HCT116 (cell line): Measurements from ENCODE around the gene ARHGAP42. TPM values are rescaled to one million over a fixed set of nuclear protein-coding genes. Genes with fewer than 3 reads are reported as not detected.

ENCODE experiments used
- ATAC-seq: fragments of 200-7000 bp; cut with Tn5 transposase; 2 replicates; pipeline ENCODE4 v1.9.1; 2020; ENCODE audit warnings: mild to moderate bottlenecking, moderate library complexity
- BruUV-seq: library from RNA; stranded (reverse); fragments of 400-500 nt; replicated peaks from 2 replicates; lab custom pipeline; 2021; lab: Mats Ljungman, UMichigan
- CTCF ChIA-PET: fragments of 300-600 bp; sonication (Branson Sonifier 250); formaldehyde crosslinking; loops from one replicate; lab custom pipeline; 2021; ENCODE audit warnings: antibody characterized with exemption; lab: Charles Lee
- POLR2A ChIA-PET: fragments of 300-600, 350-600 bp; sonication (Branson Sonifier 250); formaldehyde crosslinking; loops from one replicate; lab custom pipeline; 2021; ENCODE audit warnings: antibody characterized with exemption; lab: Charles Lee
- RAD21 ChIA-PET, 2 experiments: fragments of 300-600 bp; sonication (Branson Sonifier 250); formaldehyde crosslinking; loops; one replicate each; lab custom pipeline; 2023; ENCODE audit warnings: low total read pairs in 2 of 2; ENCODE audit not compliant: uncharacterized antibody in 2 of 2, unreplicated experiment in 2 of 2, low non-redundant PET in 1 of 2; lab: Charles Lee
- DNase-seq: peaks from one replicate; pipeline ENCODE4 v3.0.0-alpha.2; 2010; ENCODE audit warnings: low read depth, low spot score
- H2AFZ ChIP-seq: fragments of 200-600 bp; shearing (Covaris generic), sonication (generic); 2 replicates; pipeline ENCODE4 v1.6.1; 2017; ENCODE audit warnings: low read depth, mixed run types, mixed read lengths, antibody characterized with exemption, low read length; ENCODE audit not compliant: poor library complexity, severe bottlenecking
- H3K27ac ChIP-seq: 2 replicates; pipeline ENCODE4 v1.5.1; 2012; ENCODE audit warnings: low read depth, low read length
- H3K27me3 ChIP-seq: fragments of 200-600 bp; sonication (generic); 2 replicates; pipeline ENCODE4 v1.6.1; 2016; ENCODE audit warnings: mixed run types, low read length, mixed read lengths; ENCODE audit not compliant: insufficient read depth
- H3K36me3 ChIP-seq, 2 experiments: fragments of 200-500 bp in 1 of 2; fragments of 200-600 bp in 1 of 2; sonication (Bioruptor generic) in 1 of 2; sonication (generic) in 1 of 2; 2 replicates each; pipeline versions ENCODE4 v1.5.1 to v1.6.1; 2014 to 2016; ENCODE audit warnings: low read length in 2 of 2, inconsistent platforms in 1 of 2, mixed read lengths in 1 of 2, mixed run types in 1 of 2; ENCODE audit not compliant: insufficient read depth in 2 of 2, control insufficient read depth in 1 of 2
- H3K4me1 ChIP-seq, 2 experiments: fragments of 200-600 bp in 1 of 2; sonication (generic) in 1 of 2; 2 replicates each; pipeline versions ENCODE4 v1.5.1 to v1.6.1; 2012 to 2017; ENCODE audit warnings: low read length in 2 of 2, inconsistent platforms in 1 of 2, mild to moderate bottlenecking in 1 of 2, mixed read lengths in 1 of 2, mixed run types in 1 of 2, moderate library complexity in 1 of 2; ENCODE audit not compliant: insufficient read depth in 2 of 2, control insufficient read depth in 1 of 2
- H3K4me2 ChIP-seq: fragments of 200-600 bp; sonication (generic); 2 replicates; pipeline ENCODE4 v1.6.1; 2017; ENCODE audit warnings: mixed run types, low read length, mixed read lengths
- H3K4me3 ChIP-seq, 2 experiments: fragments of 200-600 bp in 1 of 2; sonication (generic) in 1 of 2; replicated peaks in 1 of 2; 2 replicates each; pipeline ENCODE4 v1.5.1; 2011 to 2016; ENCODE audit warnings: low read length in 2 of 2, control low read depth in 1 of 2, low read depth in 1 of 2, mild to moderate bottlenecking in 1 of 2, mixed read lengths in 1 of 2, mixed run types in 1 of 2
- H3K79me2 ChIP-seq: fragments of 200-600 bp; sonication (generic); 2 replicates; pipeline ENCODE4 v1.6.1; 2017; ENCODE audit warnings: mild to moderate bottlenecking, mixed run types, low read length, moderate library complexity, mixed read lengths; ENCODE audit not compliant: insufficient read depth
- H3K9ac ChIP-seq: fragments of 200-600 bp; sonication (generic); 2 replicates; pipeline ENCODE4 v1.6.1; 2016; ENCODE audit warnings: low read length, mixed read lengths
- H3K9me2 ChIP-seq: fragments of 200-600 bp; sonication (generic), shearing (Covaris generic); 2 replicates; pipeline ENCODE4 v1.6.1; 2017; ENCODE audit warnings: mixed run types, mild to moderate bottlenecking, moderate library complexity; ENCODE audit not compliant: insufficient read depth
- H3K9me3 ChIP-seq, 2 experiments: fragments of 200-500 bp in 1 of 2; fragments of 200-600 bp in 1 of 2; sonication (Bioruptor generic) in 1 of 2; sonication (generic) in 1 of 2; 2 replicates each; pipeline ENCODE4 v1.6.1; 2014 to 2017; ENCODE audit warnings: low read length in 2 of 2, mixed read lengths in 2 of 2, inconsistent platforms in 1 of 2, low read depth in 1 of 2, mild to moderate bottlenecking in 1 of 2, mixed run types in 1 of 2, moderate library complexity in 1 of 2; ENCODE audit not compliant: control insufficient read depth in 1 of 2, insufficient read depth in 1 of 2
- H4K20me1 ChIP-seq: fragments of 200-600 bp; sonication (generic), shearing (Covaris generic); 2 replicates; pipeline ENCODE4 v1.6.1; 2017; ENCODE audit warnings: mixed run types, mild to moderate bottlenecking, moderate library complexity; ENCODE audit not compliant: insufficient read depth
- CEBPB ChIP-seq: IDR thresholded peaks from 2 replicates; pipeline ENCODE4 v1.6.1; 2012; ENCODE audit warnings: low read depth
- EZH2 ChIP-seq: fragments of 200-600 bp; sonication (generic); IDR thresholded peaks from 2 replicates; pipeline ENCODE4 v1.6.1; 2017; ENCODE audit warnings: antibody characterized with exemption, mixed run types
- JUND ChIP-seq: IDR thresholded peaks from 2 replicates; pipeline ENCODE4 v1.6.1; 2012
- POLR2AphosphoS5 ChIP-seq: IDR thresholded peaks from 2 replicates; pipeline ENCODE4 v1.6.1; 2011; ENCODE audit warnings: mild to moderate bottlenecking, low read depth, low read length, moderate library complexity
- SIN3A ChIP-seq: IDR thresholded peaks from 2 replicates; pipeline ENCODE4 v1.6.1; 2012; ENCODE audit warnings: low read depth
- SP1 ChIP-seq: IDR thresholded peaks from 2 replicates; pipeline ENCODE4 v1.6.1; 2012; ENCODE audit warnings: low read depth
- SRF ChIP-seq: IDR thresholded peaks from 2 replicates; pipeline ENCODE4 v1.6.1; 2012; ENCODE audit warnings: low read depth
- ZFX ChIP-seq: fragments of 450-650 bp; IDR thresholded peaks from 2 replicates; pipeline ENCODE4 v1.6.1; 2017
- ZNF274 ChIP-seq: fragments of 200-500 bp; sonication (Bioruptor generic); IDR thresholded peaks from 2 replicates; pipeline ENCODE4 v1.6.1; 2014; ENCODE audit warnings: mild to moderate bottlenecking, low read depth, low read length, inconsistent platforms
- intact Hi-C: fragments of 100-400 bp; cut with micrococcal nuclease; formaldehyde crosslinking; loops from 2 replicates; pipeline ENCODE4 v1.10.0; 2022
- total RNA-seq: library from RNA; stranded (reverse); gene quantifications from one replicate; pipeline ENCODE4 v1.2.1, GENCODE V29; 2021; ENCODE audit not compliant: unreplicated experiment
- TF ChIP-seq, protein P1 (sequence below): IDR thresholded peaks from 2 replicates; pipeline ENCODE4 v1.6.1; 2012
- TF ChIP-seq, protein P2 (sequence below): IDR thresholded peaks from 2 replicates; pipeline ENCODE4 v1.6.1; 2012; ENCODE audit warnings: low read depth
- TF ChIP-seq, protein P3 (sequence below), 3 experiments: fragments of 200-600 bp in 1 of 3; sonication (generic) in 1 of 3; IDR thresholded peaks in 2 of 3; conservative IDR thresholded peaks in 1 of 3; 2 replicates each; pipeline ENCODE4 v1.5.1; 2012 to 2017; ENCODE audit warnings: low read depth in 2 of 3, low read length in 2 of 3, antibody characterized with exemption in 1 of 3, borderline replicate concordance in 1 of 3, control low read depth in 1 of 3, mild to moderate bottlenecking in 1 of 3, mixed read lengths in 1 of 3, mixed run types in 1 of 3, moderate library complexity in 1 of 3; ENCODE audit not compliant: insufficient read depth in 1 of 3

Gene ARHGAP42
- total RNA-seq, 1 experiment from 2014 or later: 12.3 TPM

- TF ChIP-seq, protein P1, sequence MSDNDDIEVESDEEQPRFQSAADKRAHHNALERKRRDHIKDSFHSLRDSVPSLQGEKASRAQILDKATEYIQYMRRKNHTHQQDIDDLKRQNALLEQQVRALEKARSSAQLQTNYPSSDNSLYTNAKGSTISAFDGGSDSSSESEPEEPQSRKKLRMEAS: no peak
- TF ChIP-seq EZH2 (no peak), SP1 (no peak), ZNF274 (no peak), CEBPB (no peak), ZFX (no peak), JUND (no peak), SIN3A (no peak), POLR2AphosphoS5 (no peak), SRF (no peak)
- TF ChIP-seq, protein P2, sequence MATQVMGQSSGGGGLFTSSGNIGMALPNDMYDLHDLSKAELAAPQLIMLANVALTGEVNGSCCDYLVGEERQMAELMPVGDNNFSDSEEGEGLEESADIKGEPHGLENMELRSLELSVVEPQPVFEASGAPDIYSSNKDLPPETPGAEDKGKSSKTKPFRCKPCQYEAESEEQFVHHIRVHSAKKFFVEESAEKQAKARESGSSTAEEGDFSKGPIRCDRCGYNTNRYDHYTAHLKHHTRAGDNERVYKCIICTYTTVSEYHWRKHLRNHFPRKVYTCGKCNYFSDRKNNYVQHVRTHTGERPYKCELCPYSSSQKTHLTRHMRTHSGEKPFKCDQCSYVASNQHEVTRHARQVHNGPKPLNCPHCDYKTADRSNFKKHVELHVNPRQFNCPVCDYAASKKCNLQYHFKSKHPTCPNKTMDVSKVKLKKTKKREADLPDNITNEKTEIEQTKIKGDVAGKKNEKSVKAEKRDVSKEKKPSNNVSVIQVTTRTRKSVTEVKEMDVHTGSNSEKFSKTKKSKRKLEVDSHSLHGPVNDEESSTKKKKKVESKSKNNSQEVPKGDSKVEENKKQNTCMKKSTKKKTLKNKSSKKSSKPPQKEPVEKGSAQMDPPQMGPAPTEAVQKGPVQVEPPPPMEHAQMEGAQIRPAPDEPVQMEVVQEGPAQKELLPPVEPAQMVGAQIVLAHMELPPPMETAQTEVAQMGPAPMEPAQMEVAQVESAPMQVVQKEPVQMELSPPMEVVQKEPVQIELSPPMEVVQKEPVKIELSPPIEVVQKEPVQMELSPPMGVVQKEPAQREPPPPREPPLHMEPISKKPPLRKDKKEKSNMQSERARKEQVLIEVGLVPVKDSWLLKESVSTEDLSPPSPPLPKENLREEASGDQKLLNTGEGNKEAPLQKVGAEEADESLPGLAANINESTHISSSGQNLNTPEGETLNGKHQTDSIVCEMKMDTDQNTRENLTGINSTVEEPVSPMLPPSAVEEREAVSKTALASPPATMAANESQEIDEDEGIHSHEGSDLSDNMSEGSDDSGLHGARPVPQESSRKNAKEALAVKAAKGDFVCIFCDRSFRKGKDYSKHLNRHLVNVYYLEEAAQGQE: no peak
- TF ChIP-seq, protein P3, sequence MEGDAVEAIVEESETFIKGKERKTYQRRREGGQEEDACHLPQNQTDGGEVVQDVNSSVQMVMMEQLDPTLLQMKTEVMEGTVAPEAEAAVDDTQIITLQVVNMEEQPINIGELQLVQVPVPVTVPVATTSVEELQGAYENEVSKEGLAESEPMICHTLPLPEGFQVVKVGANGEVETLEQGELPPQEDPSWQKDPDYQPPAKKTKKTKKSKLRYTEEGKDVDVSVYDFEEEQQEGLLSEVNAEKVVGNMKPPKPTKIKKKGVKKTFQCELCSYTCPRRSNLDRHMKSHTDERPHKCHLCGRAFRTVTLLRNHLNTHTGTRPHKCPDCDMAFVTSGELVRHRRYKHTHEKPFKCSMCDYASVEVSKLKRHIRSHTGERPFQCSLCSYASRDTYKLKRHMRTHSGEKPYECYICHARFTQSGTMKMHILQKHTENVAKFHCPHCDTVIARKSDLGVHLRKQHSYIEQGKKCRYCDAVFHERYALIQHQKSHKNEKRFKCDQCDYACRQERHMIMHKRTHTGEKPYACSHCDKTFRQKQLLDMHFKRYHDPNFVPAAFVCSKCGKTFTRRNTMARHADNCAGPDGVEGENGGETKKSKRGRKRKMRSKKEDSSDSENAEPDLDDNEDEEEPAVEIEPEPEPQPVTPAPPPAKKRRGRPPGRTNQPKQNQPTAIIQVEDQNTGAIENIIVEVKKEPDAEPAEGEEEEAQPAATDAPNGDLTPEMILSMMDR (IDR thresholded peaks at IDR 0.05 in 2 of 3, conservative IDR thresholded peaks at IDR 0.05 in 1 of 3; ENCODE audit: borderline replicate concordance in 1 of 3, insufficient read depth in 1 of 3, low read depth in 2 of 3, low read length in 2 of 3): no peak
- ChIA-PET CTCF (interaction anchor here (1.0 to 1.4 kb wide), 2 partner anchors 14 to 255 kb away, joined by 3 read pairs; no protein-coding TSS in a partner anchor), POLR2A (no interaction called here), RAD21 (no interaction called here)
- Histone ChIP-seq H3K4me2 (peak overlapping the region; percentile 48), H3K79me2 (no peaks in the 10 kb centered on the region; the same call in 1 of the 2 replicates), H3K4me1 (peaks cover 3 to 47% of the 10 kb centered on the region in 2 experiments; a peak in 2 of 4 replicates), H3K4me3 (no peak overlapping the region), H3K9me3 (no peaks in the 10 kb centered on the region), H3K9me2 (no peaks in the 10 kb centered on the region), H4K20me1 (no peaks in the 10 kb centered on the region), H3K9ac (no peak overlapping the region), H2AFZ (no peak overlapping the region), H3K27ac (no peak overlapping the region), H3K27me3 (no peaks in the 10 kb centered on the region), H3K36me3 (no peaks in the 10 kb centered on the region)
- ATAC-seq (no peak), DNase-seq (no peak)
- BruUV-seq: no TSS peak
- intact Hi-C loops: no loop called here
Observed at GRCh38 chr11:100831929-100832494, 144.9 kb downstream of the ARHGAP42 start.
